Muscle of arm (tissue), 14 donors: ENCODE data around the gene ABHD3. TPM values are rescaled to one million over a fixed set of nuclear protein-coding genes. Genes with fewer than 3 reads are reported as not detected.
"Not testable (repeated sequence)": the region's sequence is repeated elsewhere in the genome, so short reads cannot be mapped to it uniquely, and the experiment has no call there.

Source experiments
- DNase-seq: peaks from one replicate; pipeline ENCODE4 v3.0.0-alpha.2; 2013
- long read RNA-seq, 11 donors: transcript quantifications; one replicate each; lab custom pipeline, GENCODE V29; 2026
- polyA plus RNA-seq, 12 donors: library from polyadenylated mRNA; unstranded; fragments of 120-200 nt; gene quantifications; one replicate each; pipeline ENCODE4 v1.2.1, GENCODE V29; 2013; ENCODE audit not compliant: insufficient read length in 12 of 12

Gene ABHD3, protein sequence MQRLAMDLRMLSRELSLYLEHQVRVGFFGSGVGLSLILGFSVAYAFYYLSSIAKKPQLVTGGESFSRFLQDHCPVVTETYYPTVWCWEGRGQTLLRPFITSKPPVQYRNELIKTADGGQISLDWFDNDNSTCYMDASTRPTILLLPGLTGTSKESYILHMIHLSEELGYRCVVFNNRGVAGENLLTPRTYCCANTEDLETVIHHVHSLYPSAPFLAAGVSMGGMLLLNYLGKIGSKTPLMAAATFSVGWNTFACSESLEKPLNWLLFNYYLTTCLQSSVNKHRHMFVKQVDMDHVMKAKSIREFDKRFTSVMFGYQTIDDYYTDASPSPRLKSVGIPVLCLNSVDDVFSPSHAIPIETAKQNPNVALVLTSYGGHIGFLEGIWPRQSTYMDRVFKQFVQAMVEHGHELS
- 10 to 100 TPM in 9 of 12 donors, 1 to 10 TPM in 2, not detected in 1; 7.8 to 25.2 (median 13.7) TPM for polyA plus RNA-seq
- long read RNA-seq, donor 1, transcript ABHD3-201 (9 exons, 2,064 nt): major isoform, 14 of 15 reads
- long read RNA-seq, donor 1, partial matches to known transcripts: 0 of 15 reads
- long read RNA-seq, donor 1, other reads (novel, unspliced or antisense): 0 of 15 reads
- long read RNA-seq, donor 2, partial matches to known transcripts: 0 of 1 reads
- long read RNA-seq, donor 2, other reads (novel, unspliced or antisense): 0 of 1 reads
- long read RNA-seq, donor 3, partial matches to known transcripts: 0 of 3 reads
- long read RNA-seq, donor 3, other reads (novel, unspliced or antisense): 0 of 3 reads
- long read RNA-seq, donor 4, partial matches to known transcripts: 0 of 2 reads
- long read RNA-seq, donor 4, other reads (novel, unspliced or antisense): 0 of 2 reads
- long read RNA-seq, donor 5, partial matches to known transcripts: 0 of 2 reads
- long read RNA-seq, donor 5, other reads (novel, unspliced or antisense): 0 of 2 reads
- long read RNA-seq, donor 6, partial matches to known transcripts: 0 of 2 reads
- long read RNA-seq, donor 6, other reads (novel, unspliced or antisense): 0 of 2 reads
- long read RNA-seq, donor 7, partial matches to known transcripts: 0 of 1 reads
- long read RNA-seq, donor 7, other reads (novel, unspliced or antisense): 0 of 1 reads
- long read RNA-seq, donor 8, partial matches to known transcripts: 0 of 3 reads
- long read RNA-seq, donor 8, other reads (novel, unspliced or antisense): 0 of 3 reads
- long read RNA-seq, donor 9, partial matches to known transcripts: 0 of 1 reads
- long read RNA-seq, donor 9, other reads (novel, unspliced or antisense): 0 of 1 reads
- long read RNA-seq, donor 10, partial matches to known transcripts: 0 of 2 reads
- long read RNA-seq, donor 10, other reads (novel, unspliced or antisense): 0 of 2 reads
- long read RNA-seq, donor 11, partial matches to known transcripts: 0 of 2 reads
- long read RNA-seq, donor 11, other reads (novel, unspliced or antisense): 0 of 2 reads

DNA sequence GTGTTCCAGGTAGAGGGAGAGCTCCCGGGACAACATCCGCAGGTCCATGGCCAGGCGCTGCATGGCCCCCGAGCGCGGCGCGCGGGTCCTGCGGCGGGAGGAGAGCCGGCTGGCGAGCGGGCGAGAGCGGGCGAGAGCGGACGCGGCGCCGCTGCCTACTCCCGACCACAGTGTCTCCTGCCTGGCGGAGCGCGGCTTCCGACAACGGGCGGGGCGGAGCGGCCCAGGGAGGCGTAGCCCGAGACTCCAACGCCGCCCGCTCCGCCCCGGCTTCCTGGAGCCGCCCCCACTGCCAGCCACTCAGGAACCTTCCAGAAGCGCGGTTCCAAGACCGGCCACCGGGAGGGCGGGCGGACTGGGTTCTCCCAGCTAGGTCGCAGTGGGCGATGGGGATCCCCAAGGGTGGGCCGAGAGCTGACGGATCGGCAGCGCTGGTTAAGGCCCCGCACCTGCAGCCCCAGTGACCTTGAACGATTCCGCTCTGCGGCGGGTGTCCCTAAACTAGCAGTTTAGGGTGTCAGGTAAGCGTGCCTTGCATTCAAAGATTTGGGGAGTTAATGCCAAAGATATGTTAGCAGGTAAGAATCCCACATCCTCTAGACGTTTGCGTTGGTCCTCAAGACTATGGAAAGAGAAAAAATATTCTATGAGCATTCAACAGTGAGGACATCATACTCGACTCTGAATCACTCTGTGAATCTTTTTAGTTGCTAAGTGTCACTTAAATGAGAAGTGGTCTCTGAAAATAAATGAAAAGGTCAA is at the start of gene ABHD3:
ABHD3 (minus strand) TSS at position 172 of the 762 bp plus-strand sequence; CDS start at position 63, 109 bp downstream.
- peak; percentile 86 for DNase-seq

- no peak for DNase-seq
Measured at GRCh38 chr18:21747764-21748693, 43.5 kb upstream of the ABHD3 start.

GRCh38 chr18:21747268-21747667 is 42.7 kb upstream of the ABHD3 start:
- no peak for DNase-seq

- no peak for DNase-seq
Measured at GRCh38 chr18:21745231-21745630, 40.7 kb upstream of the ABHD3 start.

DNA sequence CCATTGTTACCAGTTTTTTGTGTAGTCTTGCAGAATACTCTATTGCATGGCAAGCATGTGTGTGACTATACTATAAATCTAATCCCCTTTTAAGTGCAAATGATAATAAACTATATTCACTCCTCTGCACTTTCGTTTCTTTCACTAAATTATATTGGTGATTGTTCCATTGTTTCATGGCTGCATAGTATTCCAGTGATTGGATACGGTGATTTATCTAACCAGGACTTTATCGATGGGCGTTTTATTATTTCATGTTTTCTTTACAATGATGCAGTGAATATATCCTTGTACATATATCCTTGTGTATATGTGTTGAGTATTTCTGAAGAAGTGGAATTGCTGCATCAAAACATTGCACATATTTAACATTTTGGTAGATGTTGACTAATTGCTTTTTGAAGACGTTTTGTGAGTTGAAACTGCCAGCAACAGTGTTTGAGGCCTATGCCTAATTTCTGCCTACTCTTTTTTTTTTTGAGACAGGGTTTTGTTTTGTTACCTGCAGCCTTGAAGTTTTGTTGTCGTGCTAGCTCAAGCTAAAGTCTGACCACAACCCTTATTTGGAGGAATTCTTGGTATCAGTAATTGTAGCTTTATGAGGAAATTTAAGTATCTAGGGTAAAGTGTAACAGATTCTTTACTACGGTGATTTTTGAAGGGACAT is 38.7 kb upstream of the ABHD3 start:
- no peak for DNase-seq

GRCh38 chr18:21742315-21742687 is 37.7 kb upstream of the ABHD3 start:
- DNase-seq: no peak

GRCh38 chr18:21741562-21742314 is 37.2 kb upstream of the ABHD3 start:
- peak; percentile 26 for DNase-seq

- DNase-seq: no peak
Measured at GRCh38 chr18:21741312-21741561, 36.7 kb upstream of the ABHD3 start.

DNA sequence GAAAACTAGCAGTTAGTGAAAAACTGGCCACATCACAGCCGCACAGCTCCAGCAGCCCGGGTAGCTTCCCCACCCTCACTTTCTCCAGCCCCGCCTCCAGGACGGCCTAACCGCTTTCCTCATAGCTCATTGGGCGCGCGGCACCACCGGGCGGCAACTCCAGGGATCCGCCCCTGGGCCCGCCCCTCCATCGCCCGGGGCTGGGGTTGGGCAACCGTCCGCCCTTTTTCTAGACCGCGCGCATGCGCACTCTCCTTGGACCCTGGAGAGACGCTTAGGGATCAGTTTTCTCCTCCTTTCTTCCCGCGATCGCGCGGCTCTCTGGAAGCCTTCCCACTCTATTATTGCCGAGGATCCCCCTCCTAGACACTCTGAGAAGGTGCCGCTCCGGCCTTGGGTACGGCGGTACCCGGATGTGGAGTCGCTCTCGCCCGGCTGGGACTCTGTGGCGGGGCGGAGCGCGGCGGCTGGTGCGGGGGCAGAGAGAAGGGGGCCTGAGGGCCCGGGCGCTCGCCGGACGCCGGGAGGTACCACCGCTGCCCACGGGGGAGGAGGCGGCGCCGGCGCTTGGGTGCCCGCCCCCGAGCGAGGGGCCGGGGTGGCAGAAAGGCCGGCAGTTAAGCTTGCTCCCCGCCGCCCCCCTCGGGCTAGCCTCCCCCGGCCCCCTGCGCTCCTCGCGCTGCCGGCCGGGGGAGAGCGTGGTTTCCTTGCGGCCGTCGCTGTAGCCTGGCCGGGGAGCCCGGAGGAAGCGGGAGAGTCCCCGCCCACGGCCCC is 36.2 kb upstream of the ABHD3 start, which contains the start of gene MIB1:
MIB1 (plus strand) TSS at position 255 of the 774 bp plus-strand sequence. CDS start 792 bp downstream, outside the sequence.
- peak; percentile 99 for DNase-seq

- no peak for DNase-seq
Measured at GRCh38 chr18:21739604-21740537, 35.3 kb upstream of the ABHD3 start.

DNA sequence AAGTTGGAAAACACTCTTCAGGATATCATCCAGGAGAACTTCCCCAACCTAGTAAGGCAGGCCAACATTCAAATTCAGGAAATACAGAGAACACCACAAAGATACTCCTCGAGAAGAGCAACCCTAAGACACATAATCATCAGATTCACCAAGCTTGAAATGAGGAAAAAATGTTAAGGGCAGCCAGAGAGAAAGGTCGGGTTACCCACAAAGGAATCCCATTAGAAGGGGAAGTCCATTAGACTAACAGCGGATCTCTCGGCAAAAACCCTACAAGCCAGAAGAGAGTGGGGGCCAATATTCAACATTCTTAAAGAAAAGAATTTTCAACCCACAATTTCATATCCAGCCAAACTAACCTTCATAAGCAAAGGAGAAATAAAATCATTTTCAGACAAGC is 32.4 kb upstream of the ABHD3 start:
- DNase-seq: not testable (repeated sequence)

DNA sequence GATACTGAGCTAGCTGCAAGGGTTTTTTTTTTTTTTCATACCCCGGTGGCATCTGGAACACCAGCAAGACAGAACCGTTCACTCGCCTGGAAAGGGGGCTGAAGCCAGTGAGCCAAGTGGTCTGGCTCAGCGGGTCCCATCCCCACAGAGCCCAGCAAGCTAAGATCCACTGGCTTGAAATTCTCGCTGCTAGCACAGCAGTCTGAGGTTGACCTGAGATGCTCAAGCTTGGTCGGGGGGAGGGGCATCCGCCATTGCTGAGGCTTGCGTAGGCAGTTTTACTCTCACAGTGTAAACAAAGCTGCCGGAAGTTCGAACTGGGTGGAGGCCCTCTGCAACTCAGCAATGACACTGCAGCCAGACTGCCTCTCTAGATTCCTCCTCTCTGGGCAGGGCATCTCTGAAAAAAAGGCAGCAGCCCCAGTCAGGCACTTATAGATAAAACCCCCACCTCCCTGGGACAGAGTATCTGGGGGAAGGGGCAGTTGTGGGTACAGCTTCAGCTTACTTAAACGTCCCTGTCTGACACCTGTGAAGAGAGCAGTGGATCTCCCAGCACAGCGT is 31.0 kb upstream of the ABHD3 start:
- DNase-seq: no peak

- DNase-seq: no peak
Measured at GRCh38 chr18:21733011-21733410, 28.4 kb upstream of the ABHD3 start.

DNA sequence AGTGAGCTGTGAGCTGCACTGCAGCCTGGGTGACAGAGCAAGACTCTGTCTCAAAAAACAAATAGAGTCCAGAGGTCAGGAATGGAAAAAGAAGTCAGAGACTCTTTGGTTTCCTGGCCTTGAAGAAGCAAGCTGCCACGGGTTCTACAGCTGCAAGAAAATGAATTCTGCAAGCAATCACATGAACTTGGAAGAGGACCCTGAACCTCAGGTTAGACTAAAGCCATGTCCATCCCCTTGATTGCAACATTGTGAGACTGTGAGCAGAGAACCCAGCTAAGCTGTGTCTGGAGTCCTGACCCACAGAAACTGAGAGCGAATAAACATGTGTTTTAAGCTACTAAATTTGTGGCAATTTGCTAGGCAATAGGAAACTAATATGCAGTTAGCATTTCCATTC is 23.1 kb upstream of the ABHD3 start:
- no peak for DNase-seq

- DNase-seq: no peak
Measured at GRCh38 chr18:21725201-21725600, 20.6 kb upstream of the ABHD3 start.

DNA sequence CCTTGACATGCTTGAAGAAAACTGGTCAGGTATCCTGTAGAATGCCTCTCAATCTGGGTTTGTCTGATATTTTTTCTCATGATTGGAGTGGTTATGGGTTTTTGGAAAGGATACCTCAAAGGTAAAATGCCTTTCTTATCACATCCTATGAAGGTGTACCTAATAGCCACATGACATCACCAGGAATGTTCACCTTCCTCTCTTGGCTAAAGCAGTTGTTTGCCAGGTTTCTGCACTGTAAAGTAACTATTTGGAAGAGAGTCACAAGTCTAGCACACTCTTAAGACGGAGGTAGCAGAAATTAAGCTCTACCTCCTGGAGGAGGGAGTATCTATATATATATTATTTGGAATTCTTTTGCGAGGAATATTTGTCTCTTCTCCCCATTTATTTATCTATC is 18.1 kb upstream of the ABHD3 start:
- DNase-seq: no peak
